Muscle of back (tissue), 11 donors: Measurements from ENCODE around the gene KCNMA1. TPM values are rescaled to one million over a fixed set of nuclear protein-coding genes. Genes with fewer than 3 reads are reported as not detected.
"Not testable (repeated sequence)": the region's sequence is repeated elsewhere in the genome, so short reads cannot be mapped to it uniquely, and the experiment has no call there.

Source experiments
- DNase-seq, 3 donors: peaks; one replicate each; pipeline versions ENCODE4 v3.0.0 to v3.0.0-alpha.2; 2013
- polyA plus RNA-seq, 10 donors: library from polyadenylated mRNA; unstranded; fragments of 120-200 nt; gene quantifications; one replicate each; pipeline ENCODE4 v1.2.1, GENCODE V29; 2013; ENCODE audit not compliant: insufficient read length in 10 of 10

The KCNMA1 gene
- polyA plus RNA-seq, 10 donors: 13.8 to 20.5 (median 16.2) TPM

DNA sequence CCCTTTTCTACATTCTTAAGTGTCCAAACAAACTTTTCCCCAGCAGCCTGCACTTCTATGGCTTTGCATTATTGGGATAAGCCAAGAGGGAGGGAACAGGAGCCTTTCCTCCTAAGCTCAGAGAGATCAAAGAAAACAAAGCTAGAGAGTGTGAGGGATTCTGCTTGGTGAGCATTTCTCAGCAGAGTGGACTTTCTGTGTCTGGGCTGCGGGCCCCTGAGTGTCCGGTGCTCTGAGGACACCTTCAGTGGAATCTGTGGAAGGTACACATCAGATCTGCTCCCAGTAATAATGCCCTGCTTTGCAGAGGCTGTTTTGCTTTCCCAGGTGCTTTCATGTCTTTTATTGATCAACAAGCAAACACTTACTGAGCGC lies 50.2 kb downstream of the KCNMA1 start:
- DNase-seq: no peak

DNA sequence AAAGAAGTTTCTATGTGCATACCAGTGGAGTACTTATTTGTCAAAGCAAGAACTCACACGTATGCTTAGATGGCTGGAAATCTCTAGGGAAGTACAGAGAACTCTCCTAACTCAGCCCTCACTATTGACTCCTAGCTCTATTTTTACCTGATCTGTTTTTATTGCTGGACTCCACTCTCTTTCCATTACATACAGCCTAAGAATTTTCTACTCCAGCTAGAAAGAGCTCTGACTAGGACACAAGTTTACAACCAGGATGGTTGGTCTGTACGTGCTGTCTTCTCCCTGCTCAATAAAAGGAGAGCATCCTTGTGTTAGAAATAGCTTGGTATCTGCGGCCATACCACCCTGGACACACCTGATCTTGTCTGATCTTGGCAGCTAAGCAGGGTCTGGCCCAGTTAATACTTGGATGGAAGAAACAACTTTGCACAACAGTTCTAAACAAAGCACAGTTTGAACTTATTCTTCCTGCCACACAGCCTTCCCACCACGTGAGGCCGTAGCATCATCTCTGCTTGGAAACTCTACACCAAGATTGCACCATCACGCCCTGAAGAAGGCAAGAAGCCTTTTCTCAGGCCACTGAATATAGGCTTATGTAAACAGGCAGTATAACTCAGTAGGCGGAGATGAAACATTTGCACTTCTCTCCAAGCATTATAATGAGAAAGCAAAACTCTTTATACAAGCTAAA lies 50.7 kb downstream of the KCNMA1 start:
- peak in 2 of 3 donors; percentile 50 to 51 for DNase-seq

GRCh38 chr10:77584938-77585337 lies 52.7 kb downstream of the KCNMA1 start:
- no peak for DNase-seq

- no peak for DNase-seq
These were observed 54.1 kb downstream of the KCNMA1 start for GRCh38 chr10:77583527-77583926.

DNA sequence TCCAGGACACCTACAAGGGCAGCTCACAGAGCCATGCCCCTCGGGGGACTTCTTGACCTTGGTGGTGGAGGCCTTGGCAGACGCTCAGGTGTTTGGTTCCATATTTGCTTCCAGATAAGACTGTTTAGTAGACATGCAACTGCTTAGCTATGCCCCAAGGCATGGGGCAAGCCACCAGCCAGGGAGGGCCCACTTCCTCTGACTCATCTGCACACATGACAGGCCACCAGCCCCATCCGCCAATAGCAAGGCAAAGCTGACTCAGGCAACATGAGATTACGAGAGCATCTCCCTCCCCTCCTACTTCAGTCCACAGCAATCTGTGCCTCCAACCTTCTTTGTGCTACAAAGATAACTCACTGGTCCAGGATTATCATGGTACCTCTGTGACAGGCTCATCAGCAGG lies 54.9 kb downstream of the KCNMA1 start:
- no peak for DNase-seq

GRCh38 chr10:77581738-77582137 lies 55.9 kb downstream of the KCNMA1 start:
- DNase-seq: no peak

GRCh38 chr10:77580482-77580881 lies 57.1 kb downstream of the KCNMA1 start:
- no peak for DNase-seq

DNA sequence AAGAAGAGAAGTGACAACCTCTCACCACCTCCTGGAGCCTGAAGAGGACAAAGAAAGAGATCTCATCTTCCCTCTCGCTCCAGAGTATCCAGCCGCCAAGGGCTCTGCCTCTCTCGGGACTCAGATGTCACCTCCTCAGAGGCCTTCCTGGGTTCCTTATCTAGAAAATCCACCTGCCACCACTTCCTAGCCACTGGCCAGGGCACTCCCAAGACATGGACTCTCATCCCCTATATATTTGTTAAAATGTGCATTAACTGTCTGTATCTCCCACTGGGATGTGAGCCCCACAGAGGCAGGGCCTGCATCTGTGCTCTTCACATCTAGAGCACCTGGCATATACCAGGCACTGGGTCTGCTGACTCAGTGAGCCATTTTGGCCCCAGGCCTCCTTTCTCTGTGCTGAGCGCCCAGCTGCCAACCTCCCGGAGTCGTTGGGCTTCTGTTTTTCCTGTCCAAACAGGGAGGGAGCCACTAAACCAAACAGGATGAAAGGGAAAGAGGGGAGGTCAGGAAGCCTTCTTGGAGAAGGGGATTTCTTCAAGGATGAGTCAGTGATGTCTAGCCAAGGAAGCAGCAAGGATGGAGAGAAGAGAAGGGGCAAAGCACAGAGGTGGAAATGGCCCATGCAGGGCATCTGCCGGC lies 58.9 kb downstream of the KCNMA1 start:
- no peak for DNase-seq

- no peak for DNase-seq
These were observed 59.9 kb downstream of the KCNMA1 start for GRCh38 chr10:77577666-77578229.

GRCh38 chr10:77576444-77577032 lies 61.1 kb downstream of the KCNMA1 start:
- DNase-seq: no peak

- no peak for DNase-seq
These were observed 61.6 kb downstream of the KCNMA1 start for GRCh38 chr10:77576007-77576367.

- DNase-seq: no peak
These were observed 62.2 kb downstream of the KCNMA1 start for GRCh38 chr10:77575271-77576006.

DNA sequence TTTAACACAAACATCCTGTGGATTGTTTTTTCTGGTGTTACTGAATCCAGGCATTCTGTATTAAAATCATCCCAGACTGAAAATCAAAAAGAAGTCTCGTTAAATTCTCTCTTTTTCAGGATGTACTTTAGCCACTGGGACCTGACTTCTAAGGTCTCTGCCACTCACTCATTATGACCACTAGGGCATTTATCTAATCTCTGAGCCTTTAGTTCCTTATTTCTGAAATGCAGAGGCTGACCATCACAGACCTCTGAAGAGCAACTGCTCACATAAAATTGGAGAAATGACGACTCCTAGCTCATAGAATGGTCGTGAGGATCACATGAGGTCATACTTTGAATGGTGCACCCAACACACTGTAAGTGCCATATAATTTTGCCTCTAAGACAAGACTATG lies 63.2 kb downstream of the KCNMA1 start:
- DNase-seq: no peak

- DNase-seq: not testable (repeated sequence)
These were observed 65.1 kb downstream of the KCNMA1 start for GRCh38 chr10:77572520-77572919.

- no peak for DNase-seq
These were observed 66.1 kb downstream of the KCNMA1 start for GRCh38 chr10:77571490-77571889.

DNA sequence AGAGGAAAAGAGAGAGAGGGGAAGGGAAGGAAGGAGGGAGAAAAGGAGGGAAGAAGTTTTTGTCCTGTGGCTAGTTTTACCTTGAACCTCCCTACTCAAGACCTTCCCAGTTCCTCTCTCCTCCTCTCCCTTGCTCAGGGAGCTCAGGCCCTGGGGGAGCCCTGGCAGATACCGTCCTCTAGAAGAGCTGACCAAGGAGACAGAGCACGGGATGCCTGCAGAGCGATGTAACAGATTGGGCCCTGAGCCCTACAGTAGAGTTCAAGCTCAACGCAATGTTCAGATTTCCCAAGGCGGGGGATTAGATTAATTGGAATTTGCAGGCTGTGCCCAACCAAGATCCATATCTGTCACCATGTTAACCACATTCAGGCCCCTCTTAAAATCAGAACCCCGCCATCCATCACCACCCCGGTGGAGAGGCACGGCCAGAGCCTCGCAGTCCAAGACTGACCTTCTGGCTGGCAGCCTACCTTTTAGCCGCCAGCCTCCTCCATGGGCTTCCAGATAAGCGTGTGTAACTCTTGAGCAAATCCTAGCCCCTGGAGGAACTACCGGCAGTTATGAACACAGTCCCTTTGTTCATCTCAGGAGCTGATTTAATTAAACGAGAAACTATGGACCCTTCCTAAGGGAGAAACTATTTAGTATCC lies 70.6 kb downstream of the KCNMA1 start:
- DNase-seq: peak in 1 of 3 donors; percentile 30

- peak; percentile 47 to 71 (median 53) for DNase-seq
These were observed 71.4 kb downstream of the KCNMA1 start for GRCh38 chr10:77566236-77566635.

DNA sequence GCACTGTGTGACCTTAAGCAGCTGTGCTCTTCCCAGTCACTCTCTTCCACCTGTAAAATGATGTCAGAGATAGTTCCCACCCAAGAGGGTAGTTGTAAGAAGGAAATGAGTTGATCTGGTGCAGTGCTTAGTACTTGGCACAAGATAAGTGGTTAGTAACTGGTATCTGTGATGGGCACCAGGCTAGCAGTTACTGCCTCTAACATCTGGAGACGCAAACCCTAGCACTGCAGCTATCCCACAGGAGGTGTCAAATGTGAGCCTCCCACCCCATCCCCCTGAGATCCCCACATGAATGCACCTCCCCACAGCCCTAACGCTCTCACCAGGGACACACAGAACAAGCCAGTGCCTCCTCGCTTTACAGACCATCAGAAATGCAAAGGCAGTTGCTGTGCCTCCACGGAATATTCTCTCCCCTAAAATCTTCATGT lies 72.0 kb downstream of the KCNMA1 start:
- DNase-seq: no peak

DNA sequence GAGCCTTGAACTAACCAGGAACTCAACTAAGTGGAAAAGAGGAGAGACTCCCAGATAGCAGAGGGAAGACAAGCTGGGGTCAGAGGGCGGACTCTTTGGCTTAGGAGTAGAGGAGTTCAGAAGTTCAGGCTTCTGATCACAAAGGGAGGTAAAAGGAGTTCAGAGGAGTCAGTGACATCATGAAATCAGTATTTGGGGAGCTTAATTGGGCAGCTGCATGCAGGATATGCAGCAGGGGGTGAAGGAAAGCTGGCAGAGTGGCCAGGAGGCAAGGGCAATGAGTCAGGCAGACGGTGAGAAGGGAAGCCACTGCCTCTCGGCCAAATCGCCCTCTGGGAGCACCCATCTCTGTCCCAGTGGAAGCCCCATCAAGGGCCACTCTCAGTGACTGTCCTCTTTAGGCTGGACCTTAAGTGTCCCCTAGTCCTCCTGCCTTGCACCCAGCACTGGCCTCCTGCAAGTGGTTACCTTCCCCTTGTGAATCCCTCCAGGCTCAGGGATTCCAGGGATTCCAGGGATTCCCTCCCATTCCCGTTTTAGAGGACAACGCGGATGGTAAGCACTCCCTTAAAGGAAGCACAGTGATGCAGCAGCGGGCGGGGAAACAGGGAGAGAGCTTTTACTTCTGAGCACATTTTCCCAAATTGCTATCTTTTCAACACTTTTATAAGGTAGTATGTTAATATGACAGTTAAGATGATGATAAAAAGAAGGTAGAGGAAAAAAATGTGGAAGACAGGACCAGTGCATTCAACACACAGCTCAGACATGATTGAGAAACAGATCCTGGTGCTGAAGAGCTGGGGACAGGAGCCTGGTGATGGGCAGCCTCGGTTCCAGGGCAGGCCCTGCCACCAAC lies 72.6 kb downstream of the KCNMA1 start:
- DNase-seq: peak in 1 of 3 donors; percentile 33

GRCh38 chr10:77563638-77564270 lies 73.9 kb downstream of the KCNMA1 start:
- DNase-seq: no peak
